HG02973 (cell line): ENCODE data around the gene SGF29.
"Not testable (repeated sequence)": the region's sequence is repeated elsewhere in the genome, so short reads cannot be mapped to it uniquely, and the experiment has no call there.

Experiments used
- ATAC-seq: cut with Tn5 transposase; IDR thresholded peaks from one replicate; pipeline ENCODE4 v1.9.1; 2021; ENCODE audit warnings: moderate library complexity; ENCODE audit not compliant: unreplicated experiment

Gene SGF29

DNA sequence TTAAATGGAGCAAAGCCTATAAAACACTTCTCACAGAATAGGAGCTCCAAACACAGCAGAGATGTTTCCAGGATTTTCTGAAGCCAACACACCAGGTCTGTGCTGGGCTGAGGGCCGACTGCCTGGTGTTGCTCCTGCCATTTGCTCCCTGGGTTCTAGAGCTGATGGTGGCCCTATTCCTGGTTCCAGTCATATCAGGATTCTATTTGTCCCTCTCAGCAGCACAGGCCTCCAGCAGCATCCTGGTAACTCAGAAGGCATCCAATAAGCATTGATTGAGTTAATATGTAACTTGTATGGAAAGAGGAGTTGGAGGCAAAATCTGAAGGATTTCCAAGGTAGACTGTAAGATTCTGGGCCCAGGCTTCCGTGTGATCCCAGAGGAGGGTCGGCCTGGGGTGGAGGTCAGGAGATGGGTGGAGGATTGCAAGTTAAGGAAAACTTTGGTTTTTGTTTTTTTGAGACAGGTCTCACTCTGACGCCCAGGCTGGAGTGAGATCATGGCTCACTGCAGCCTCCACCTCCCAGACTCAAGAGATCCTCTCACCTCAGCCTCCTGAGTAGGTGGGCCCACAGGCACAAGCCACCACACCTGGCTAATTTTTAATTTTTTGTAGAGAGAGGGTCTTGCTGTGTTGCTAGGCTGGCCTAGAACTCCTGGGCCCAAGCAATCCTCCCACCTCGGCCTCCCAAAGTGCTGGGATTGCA is 20.6 kb upstream of the SGF29 start:
- no peak for ATAC-seq

DNA sequence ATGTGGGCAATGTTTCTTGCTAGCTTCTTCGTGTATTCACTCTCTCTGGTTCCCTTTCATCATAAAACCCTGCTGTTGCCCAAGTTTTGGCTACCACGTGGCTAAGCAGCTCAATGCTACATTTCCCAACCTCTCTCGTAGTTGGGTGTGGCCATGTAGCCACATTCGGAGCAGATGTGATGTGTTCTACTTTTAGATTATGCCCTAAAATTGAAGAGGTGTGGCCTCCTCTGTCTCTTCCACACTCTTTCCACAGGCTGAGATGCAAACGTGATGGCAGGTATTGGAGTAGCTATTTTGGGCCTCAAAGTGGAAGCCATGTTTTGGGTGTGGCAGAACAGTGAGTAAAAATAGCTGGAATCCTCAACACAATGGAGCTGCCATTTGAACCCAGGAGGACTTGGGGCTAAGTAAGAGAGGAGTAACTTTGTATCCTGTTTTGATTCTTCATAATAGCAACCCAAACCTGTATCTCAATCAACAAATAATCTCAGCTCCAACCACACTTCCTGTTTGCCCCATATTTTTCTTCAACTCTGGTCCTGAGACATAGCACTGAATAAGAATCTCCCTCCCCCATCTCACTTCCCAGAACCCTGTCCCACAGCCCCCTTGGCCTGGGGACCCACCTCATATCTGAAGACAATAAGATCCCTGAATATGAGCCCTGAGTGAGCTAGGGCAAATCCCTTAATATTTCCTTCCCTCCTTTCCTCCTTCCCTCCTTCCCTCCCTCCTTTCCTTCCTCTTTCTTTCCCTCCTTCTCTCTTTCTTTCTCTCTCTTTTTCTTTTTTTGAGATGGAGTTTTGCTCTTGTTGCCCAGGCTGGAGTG is 19.0 kb upstream of the SGF29 start:
- no peak for ATAC-seq

DNA sequence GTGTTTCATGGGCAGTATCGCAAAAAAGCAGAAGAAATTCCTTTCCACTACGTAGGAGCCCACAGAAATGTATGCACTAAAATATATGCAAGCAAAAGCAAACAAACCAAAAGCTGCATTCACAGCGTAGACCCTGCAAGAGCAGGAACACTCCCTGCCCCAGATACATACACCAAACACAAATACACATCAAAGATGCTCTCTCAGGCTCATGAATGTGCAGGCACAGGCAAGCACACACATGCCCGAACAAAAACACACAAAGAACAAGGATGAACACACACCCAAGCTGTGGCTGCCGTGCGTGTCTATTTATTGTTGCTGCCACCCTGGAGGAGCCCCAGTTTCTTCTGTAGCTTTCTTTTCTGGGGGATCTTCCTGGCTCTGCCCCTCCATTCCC is 16.6 kb upstream of the SGF29 start:
- no peak for ATAC-seq

DNA sequence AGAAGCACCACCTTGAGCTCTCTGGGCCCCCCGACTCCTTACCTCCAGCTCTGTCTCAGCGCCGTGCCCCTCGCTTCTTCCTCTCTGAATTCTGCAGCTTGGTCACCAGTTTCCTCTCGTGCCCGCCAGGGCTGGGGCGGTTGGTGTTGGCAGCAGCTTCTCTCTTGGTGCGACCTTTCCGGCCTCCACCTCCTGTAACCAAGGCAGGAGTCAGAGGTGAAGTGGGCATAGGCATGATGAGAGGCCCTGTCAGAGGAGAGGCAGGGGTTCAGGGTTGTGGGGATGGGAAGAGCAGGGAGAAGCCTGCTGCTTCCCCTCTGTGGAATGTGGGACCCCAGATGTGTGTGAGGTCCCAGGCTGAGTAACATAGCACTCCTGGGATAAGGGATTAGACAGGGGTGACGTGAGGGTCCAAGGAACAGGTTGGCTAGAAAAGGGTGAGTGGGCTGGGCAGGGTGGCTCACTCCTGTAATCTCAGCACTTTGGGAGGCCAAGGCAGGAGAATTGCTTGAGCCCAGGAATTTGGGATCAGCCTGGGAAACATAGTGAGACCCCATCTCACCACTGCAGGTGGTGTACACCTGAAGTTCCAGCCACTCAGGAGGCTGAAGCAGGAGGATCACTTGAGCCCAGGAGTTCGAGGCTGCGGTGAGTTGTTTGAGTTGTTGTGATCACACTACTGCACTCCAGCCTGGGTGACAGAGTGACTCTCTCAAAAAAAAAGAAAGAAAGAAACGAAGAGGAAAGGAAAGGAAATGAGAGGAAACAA is 15.6 kb upstream of the SGF29 start:
- ATAC-seq: no peak

DNA sequence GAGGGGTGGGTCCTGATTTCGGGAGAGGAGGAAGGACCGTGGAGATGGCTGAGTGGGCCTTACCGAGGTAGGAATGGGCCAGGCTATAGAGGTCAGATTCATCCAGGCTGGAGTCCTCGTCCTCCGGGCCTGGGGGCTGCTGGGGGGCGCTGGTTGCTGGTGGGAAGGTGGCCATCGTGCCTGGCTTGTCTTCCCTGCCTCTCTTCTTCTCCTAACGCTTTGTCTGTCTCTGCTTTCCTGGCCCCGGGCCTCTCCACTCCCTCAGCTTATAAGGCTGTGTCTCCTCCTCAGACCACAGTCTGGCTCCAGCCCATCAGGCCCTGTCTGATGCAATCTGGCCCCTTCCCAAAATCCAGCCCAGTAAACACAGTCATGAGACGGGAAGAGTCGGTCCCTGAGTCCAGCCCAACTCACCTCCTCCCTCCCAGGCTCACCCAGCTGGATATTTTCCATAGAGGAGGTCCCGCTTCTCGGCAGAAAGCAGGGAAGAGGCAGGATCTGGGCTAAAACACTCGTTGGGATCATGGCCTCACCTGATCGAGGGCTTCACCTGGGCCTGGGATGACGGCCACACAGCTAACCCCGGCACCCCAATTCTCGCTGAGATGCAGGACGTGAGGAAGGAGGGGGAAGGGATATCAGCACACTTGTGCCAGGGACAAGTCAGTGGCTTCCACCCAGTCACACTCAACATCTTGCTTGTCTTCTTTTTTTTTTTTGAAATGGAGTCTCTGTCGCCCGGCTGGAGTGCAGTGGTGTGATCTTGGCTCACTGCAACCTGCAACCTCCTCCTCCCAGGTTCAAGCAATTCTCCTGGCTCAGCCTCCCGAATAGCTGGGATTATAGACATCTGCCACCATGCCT is 14.8 kb upstream of the SGF29 start, which contains the start of gene NUPR1:
TSS of gene NUPR1 (minus strand) at position 242 of the 864 bp plus-strand sequence. CDS start at position 175, 67 bp downstream.
- no peak for ATAC-seq

DNA sequence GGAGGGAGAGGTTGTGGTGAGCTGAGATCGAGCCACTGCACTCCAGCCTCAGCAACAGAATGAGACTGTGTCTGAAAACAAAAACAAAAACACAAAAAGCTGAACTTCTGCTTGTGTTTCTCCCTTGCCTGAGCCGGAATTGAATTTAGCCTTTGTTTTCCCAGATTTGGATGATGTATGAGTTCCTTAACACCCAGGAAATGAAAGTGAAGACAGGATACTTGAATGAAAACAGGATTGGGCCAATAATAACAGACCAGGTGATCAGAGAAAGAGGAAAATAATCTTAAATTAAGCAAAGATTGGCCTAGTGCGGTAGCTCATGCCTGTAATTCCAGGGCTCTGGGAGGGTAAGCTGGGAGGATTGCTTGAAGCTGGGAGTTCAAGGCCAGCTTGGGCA is 13.4 kb upstream of the SGF29 start:
- ATAC-seq: no peak

DNA sequence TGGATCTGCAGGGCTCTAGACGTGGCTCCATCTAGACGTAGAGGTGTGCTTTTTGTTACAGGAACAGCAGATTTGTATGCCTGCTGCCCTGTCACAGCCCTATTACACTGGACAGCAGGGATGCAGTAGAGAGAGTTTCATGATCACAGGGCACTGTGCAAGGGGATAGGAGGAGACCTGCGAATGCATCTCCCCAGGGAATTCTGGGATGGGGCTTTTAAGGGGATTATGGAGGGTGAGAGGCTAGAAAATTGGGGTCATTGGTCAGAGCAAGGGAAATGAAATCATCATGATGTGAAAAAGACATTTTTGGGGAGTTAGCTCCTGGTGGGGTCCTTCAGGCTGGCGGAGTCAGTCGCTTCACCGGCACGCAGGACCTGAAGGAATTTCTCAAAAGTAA is 11.1 kb upstream of the SGF29 start:
- ATAC-seq: no peak

DNA sequence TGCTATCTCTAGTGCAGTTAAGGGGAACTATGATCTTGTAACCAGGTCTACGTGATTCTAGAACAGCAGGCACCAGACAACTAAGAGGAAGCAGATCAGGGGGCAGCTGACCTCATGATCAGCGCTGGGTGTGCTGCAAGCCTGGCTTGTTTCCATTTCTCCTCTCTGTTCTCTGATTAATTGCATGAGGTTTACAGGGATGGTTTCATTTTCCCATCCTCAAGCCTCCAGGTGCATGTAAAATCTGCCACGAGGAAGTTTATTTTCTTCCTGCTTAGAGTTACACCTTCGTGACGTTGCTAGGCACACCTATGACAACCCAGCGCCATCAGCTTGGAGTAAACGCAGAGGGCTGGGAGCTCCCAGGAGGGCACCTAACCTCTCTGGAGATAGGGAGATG is 10.6 kb upstream of the SGF29 start:
- ATAC-seq: no peak

DNA sequence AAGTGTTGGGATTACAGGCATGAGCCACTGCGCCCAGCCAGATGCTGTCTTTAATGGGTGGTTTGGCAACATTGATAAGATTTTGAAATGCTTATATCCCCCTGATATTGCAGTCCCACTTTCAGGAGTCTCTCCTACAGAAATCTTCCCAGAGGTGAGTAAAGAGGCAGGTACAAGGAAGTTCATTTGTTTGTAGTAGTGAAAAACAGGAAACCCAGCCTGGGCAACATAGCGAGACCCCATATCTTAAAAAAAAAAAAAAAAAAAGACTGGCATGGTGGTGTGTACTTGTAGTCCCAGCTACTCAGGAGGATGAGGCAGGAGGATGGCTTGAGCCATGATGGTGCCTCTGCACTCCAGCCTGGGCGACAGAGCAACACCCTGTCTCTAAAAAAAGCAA is 8.7 kb upstream of the SGF29 start:
- no peak for ATAC-seq

DNA sequence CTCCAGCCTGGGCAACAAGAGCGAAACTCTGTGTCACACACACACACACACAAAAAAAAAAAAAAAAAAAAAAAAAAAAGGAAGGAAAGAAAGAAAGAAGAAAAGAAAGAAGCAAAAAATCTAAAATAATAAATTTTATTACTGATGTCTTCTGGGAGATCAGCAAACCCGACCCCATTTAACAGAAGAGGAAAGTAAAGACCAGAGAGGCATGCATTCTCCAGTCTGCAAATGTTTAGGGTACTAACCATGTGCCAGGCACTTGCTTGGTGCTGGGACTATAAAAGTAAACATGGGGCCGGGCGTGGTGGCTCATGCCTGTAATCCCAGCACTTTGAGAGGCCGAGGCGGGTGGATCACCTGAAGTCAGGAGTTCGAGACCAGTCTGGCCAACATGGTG is 7.8 kb upstream of the SGF29 start:
- not testable (repeated sequence) for ATAC-seq

DNA sequence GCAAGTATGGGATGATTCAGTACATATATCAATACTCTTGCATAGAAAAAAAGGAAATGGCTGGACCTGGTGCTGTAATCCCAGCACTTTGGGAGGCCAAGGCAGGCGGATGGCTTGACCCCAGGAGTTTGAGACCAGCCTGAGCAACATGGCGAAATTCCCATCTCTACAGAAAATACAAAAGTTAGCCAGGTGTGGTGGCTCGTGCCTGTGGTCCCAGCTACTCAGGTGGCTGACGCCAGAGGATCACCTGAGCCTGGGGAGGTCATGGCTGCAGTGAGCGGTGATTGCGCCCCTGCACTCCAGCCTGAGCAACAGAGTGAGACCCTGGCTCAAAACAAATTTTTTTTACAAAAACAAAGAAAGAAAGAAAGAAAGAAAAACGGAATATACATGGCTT is 7.1 kb upstream of the SGF29 start:
- ATAC-seq: no peak

DNA sequence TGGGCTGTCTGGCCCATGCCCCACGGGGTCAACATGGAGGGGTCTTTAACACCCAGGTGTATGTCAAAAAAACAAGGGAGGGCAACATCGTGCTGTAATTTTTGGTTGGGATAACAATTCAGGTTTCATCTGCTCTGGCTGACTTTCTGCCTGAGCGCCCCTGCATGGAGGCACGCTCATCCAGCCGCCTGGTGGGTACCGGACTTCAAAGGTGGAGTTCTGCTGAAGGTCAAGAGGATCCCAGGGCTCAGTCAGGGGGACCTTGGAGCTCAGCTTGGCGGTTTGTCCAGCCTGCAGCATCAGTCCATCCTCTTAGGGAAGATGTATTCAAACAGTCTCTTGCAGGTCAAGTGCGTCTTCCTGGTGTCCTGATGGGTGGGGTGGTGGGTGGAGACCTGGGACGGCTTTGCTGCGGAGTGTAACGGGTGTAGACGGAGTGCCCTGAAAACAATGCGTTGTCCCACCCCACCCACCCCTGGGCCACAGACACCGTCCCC is 5.4 kb upstream of the SGF29 start:
- ATAC-seq: no peak

DNA sequence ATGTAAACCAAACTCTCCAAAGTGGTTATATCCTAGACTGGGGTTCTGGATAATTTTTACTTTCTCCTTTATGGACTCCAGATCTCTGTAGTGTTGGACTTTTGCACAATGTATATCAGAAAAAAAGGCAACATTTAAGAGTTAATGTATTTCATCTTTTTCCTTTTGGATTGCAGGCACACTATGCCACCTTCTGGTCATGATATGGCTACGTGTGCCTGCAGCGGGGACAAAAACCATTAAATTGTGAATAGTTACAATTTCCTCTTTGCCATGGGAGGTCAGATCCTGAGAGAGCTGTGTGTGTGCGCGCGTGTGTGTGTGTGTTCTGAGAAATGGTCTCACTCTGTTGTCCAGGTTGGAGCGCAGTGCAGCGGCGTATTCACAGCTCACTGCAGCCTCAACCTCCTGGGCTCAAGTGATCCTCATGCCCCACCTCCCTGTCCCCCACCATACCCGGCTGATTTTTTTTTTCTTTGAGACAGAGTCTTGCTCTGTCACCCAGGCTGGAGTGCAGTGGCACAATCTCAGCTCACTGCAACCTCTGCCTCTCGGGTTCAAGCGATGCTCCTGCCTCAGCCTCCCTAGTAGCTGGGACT is 4.3 kb upstream of the SGF29 start:
- ATAC-seq: no peak

DNA sequence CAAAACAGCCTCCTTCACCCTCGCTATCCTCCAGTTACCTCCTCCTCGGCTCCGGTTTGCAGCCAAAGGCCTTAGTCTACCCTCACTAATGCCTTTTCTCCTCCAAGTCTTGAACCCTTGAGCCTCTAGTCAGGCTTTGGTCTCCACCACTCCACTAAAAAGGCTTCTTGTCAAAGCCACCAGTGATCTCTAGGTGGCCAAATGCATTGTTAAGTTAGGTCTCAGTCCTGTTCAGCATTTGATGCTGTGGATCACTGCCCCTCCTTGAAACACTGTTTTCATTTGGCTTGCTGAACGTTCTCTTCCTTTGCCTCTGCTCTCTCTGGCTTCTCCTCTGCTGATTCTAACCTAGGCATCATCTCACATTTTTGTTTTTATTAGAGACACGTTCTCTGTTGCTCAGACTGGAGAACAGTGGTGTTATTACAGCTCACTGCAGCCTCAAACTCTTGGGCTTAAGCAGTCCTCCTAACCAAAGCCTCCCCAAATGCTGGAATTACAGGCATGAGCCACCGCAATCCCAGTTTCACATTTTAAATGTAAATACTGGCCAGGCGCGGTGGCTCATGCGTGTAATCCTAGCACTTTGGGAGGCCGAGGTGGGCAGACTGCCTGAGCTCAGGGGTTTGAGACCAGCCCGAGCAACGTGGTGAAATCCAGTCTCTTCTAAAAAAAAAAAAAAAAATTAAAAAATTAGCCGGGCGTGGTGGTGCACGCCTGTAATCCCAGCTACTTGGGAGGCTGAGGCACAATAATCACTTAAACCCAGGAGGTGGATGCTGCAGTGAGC is 1.1 kb downstream of the SGF29 start:
- no peak for ATAC-seq

DNA sequence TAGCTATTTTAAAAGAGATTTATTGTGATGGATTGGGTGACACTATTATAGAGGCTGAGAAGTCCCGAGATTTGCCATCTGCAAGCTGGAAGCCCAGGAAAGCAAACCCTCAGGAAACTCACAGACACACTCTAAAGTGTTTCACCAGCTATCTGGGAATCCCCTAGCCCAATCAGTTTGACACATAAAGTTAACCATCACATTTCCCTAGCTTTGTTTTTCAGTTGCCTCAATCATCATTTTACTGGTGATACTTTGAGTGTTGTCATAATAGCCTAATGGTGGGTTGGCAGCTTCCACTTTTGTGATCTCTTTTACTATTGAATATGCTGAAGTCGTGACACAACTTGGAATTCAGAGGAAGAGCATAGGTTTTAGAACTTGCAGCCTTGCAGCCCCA is 1.8 kb downstream of the SGF29 start:
- no peak for ATAC-seq

DNA sequence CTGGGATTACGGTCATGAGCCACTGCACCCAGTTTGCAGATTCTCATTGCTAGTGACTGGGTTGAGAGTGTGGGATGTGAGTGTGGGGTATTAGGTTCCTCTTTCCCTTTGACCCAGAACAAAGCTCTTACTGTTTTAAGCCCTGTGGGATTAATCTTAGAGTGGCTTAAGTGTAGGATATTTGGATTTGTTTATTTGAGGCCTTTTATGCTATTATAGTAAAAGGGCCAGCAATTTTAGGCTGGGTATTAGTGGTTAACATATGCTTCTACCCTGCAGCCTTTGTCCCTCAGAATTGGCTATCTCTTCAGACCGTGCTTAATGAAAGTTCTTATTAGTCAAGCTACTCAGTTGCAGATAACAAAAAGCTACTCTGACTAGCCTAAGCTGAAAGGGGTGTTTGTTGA is 3.2 kb downstream of the SGF29 start:
- ATAC-seq: no peak

DNA sequence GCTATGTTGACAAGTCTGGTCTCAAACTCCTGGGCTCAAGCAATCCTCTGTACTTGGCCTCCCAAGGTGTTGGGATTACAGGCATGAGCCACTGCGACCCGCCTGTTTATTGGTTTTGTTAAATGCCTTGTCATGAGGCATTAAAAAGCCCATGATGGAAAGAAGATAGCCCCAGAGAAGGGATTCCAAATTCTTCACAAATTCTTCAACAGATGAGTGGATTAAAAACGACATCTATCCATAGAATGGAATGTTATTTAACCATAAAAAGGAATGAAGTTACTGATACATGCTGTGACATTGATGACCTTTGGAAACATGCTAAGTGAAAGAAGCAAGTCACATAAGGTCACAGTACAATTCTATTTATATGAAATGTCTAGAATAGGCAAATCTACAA is 4.7 kb downstream of the SGF29 start:
- no peak for ATAC-seq

DNA sequence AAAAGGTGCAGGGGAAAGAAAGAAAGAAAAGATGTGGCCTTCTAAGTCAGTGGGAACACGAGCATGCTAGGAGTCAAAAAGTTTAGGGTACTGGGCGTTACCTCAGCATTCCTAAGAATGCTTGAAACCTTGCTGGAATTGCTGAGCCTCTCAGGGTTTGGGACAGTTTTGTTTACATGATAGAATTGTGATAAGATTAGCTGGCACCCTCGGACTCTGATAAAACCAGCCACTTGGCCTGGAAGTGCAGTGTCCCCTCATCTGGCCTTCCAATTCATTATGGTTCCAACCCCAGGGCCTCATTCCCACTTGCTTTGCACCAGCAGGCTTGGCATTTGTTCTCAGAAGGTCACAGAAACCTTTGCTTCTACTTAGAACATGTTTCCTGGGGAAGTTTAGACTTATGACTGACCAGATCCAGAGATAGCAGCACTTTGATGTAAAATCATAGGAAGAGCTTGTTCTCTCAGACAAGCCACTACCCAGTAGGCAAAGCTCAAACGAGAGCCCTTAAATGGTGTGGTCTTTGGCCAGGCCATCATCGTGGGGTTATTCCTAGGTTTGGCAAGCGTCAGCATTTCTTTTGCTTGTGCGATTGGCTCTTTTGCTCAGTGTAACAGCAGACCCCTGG is 8.0 kb downstream of the SGF29 start:
- no peak for ATAC-seq

DNA sequence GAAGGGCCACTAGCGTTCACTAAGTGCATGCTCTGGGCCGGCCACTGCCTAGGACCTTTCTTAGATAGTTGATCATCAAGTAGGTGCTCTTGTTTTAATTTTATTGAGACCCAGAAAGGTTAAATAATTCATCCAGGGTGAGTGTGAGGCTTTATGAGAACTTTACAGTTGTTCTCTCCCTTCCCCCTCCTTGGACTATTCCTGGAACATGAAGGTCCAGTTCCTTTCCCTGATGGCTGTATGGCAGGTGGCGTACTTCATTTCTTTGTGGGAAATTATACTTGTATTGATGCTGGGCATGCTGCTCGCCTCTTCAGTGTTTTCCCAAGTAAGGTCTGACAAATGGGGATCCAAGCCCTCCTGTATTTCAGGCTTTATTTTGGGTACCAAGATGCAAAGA is 8.5 kb downstream of the SGF29 start:
- no peak for ATAC-seq
